GM06990 (cell line): ENCODE measurements around the gene CCT8.

Experiments used
- DNase-seq: peaks from one replicate; pipeline ENCODE4 v3.0.0-alpha.2; 2011; ENCODE audit not compliant: insufficient read length; ENCODE audit errors: extremely low read depth
- H3K27me3 ChIP-seq: replicated peaks from 2 replicates; pipeline ENCODE4 v1.6.0; 2011; ENCODE audit warnings: low read length; ENCODE audit not compliant: control insufficient read depth, insufficient read depth
- H3K36me3 ChIP-seq: 2 replicates; pipeline ENCODE4 v1.5.1; 2011; ENCODE audit warnings: low read length; ENCODE audit not compliant: control insufficient read depth, insufficient read depth
- H3K4me3 ChIP-seq: replicated peaks from 2 replicates; pipeline ENCODE4 v1.5.1; 2011; ENCODE audit warnings: low read depth, mild to moderate bottlenecking, control low read depth, low read length
- TF ChIP-seq, protein P1 (sequence below): IDR thresholded peaks from 2 replicates; pipeline ENCODE4 v1.5.1; 2011; ENCODE audit warnings: low read length, control low read depth, mild to moderate bottlenecking, inconsistent platforms; ENCODE audit not compliant: insufficient read depth, poor library complexity, severe bottlenecking

CCT8 gene

GRCh38 chr21:29056538-29057050 is 16.9 kb downstream of the CCT8 start:
- Histone ChIP-seq H3K36me3 (peaks cover 7% of the 10 kb centered on the region), H3K27me3 (no peaks in the 10 kb centered on the region), H3K4me3 (no peak overlapping the region)
- TF ChIP-seq, protein P1, sequence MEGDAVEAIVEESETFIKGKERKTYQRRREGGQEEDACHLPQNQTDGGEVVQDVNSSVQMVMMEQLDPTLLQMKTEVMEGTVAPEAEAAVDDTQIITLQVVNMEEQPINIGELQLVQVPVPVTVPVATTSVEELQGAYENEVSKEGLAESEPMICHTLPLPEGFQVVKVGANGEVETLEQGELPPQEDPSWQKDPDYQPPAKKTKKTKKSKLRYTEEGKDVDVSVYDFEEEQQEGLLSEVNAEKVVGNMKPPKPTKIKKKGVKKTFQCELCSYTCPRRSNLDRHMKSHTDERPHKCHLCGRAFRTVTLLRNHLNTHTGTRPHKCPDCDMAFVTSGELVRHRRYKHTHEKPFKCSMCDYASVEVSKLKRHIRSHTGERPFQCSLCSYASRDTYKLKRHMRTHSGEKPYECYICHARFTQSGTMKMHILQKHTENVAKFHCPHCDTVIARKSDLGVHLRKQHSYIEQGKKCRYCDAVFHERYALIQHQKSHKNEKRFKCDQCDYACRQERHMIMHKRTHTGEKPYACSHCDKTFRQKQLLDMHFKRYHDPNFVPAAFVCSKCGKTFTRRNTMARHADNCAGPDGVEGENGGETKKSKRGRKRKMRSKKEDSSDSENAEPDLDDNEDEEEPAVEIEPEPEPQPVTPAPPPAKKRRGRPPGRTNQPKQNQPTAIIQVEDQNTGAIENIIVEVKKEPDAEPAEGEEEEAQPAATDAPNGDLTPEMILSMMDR, result no peak
- no peak for DNase-seq

GRCh38 chr21:29056005-29056404 is 17.4 kb downstream of the CCT8 start:
- H3K36me3 ChIP-seq, result peaks cover 9% of the 10 kb centered on the region
- TF ChIP-seq, protein P1, result no peak
- no peak for DNase-seq
- H3K27me3 ChIP-seq, result no peaks in the 10 kb centered on the region
- H3K4me3 ChIP-seq, result no peak overlapping the region

GRCh38 chr21:29055080-29055479 is 18.4 kb downstream of the CCT8 start:
- no peak for DNase-seq
- H3K4me3 ChIP-seq, result no peak overlapping the region
- TF ChIP-seq, protein P1, result no peak
- H3K36me3 ChIP-seq, result peaks cover 11% of the 10 kb centered on the region
- no peaks in the 10 kb centered on the region for H3K27me3 ChIP-seq

- Histone ChIP-seq H3K4me3 (no peak overlapping the region), H3K27me3 (no peaks in the 10 kb centered on the region), H3K36me3 (peaks cover 9% of the 10 kb centered on the region)
- DNase-seq, result no peak
- TF ChIP-seq, protein P1, result no peak
These were observed 19.8 kb downstream of the CCT8 start for GRCh38 chr21:29053656-29054055.

DNA sequence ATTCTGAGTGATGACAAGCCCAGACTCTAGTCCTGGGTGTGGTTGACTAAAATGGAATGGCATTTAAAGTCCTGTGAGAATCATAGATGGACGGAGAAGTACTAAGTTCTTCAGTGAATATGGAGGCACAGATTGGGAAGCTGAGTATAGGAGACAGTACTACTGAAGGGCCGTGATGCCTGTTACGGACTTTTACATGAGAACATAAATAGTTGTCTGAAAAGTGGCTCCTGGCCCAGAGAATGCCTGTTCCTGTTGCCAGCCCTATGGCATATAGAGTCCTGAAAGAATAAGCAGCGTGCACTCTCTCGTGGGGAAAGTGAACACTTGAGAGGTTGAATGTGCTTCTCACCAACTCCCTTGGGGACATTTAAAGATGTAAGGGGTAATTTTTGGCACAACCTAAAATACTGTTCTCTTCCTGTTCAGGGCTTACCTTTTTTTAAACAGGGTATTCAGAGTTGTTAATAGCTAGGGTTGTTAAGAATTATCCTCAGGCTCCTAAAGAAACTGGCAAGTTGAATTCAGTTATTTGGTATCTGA is 20.4 kb downstream of the CCT8 start:
- Histone ChIP-seq H3K4me3 (no peak overlapping the region), H3K36me3 (peaks cover 9% of the 10 kb centered on the region), H3K27me3 (no peaks in the 10 kb centered on the region)
- TF ChIP-seq, protein P1, result no peak
- no peak for DNase-seq

- peaks cover 9% of the 10 kb centered on the region for H3K36me3 ChIP-seq
- no peak for DNase-seq
- H3K27me3 ChIP-seq, result no peaks in the 10 kb centered on the region
- TF ChIP-seq, protein P1, result no peak
- no peak overlapping the region for H3K4me3 ChIP-seq
These were observed 21.2 kb downstream of the CCT8 start for GRCh38 chr21:29052224-29052623.
